Superior temporal gyrus (tissue), 1 donor: Measurements from ENCODE around the gene HSD3B7.

ENCODE experiments used
- DNase-seq: peaks from one replicate; pipeline ENCODE4 v3.0.0-alpha.2; 2016; ENCODE audit errors: extremely low spot score

Gene HSD3B7

GRCh38 chr16:30982548-30983288 lies 2.3 kb upstream of the HSD3B7 start:
- DNase-seq, result no peak

GRCh38 chr16:30983289-30983889 lies 1.6 kb upstream of the HSD3B7 start:
- no peak for DNase-seq

- DNase-seq, result no peak
These were observed 953 bp upstream of the HSD3B7 start for GRCh38 chr16:30983898-30984610.

GRCh38 chr16:30985401-30986128 lies 558 bp downstream of the HSD3B7 start:
- no peak for DNase-seq

- no peak for DNase-seq
These were observed 1.4 kb downstream of the HSD3B7 start for GRCh38 chr16:30986129-30986991.

- DNase-seq, result no peak
These were observed 2.7 kb downstream of the HSD3B7 start for GRCh38 chr16:30987581-30988190.

GRCh38 chr16:30989469-30990047 lies 4.6 kb downstream of the HSD3B7 start:
- no peak for DNase-seq

- no peak for DNase-seq
These were observed 5.1 kb downstream of the HSD3B7 start for GRCh38 chr16:30990105-30990504.

- no peak for DNase-seq
These were observed 6.0 kb downstream of the HSD3B7 start for GRCh38 chr16:30991052-30991451.

- DNase-seq, result no peak
These were observed 7.3 kb downstream of the HSD3B7 start for GRCh38 chr16:30992276-30992780.

GRCh38 chr16:30992931-30993816 lies 8.2 kb downstream of the HSD3B7 start:
- no peak for DNase-seq

- DNase-seq, result no peak
These were observed 10.9 kb downstream of the HSD3B7 start for GRCh38 chr16:30995927-30996323.

- DNase-seq, result no peak
These were observed 11.4 kb downstream of the HSD3B7 start for GRCh38 chr16:30996324-30996984.

- DNase-seq, result no peak
These were observed 12.1 kb downstream of the HSD3B7 start for GRCh38 chr16:30996985-30997724.

- no peak for DNase-seq
These were observed 13.0 kb downstream of the HSD3B7 start for GRCh38 chr16:30997725-30998711.

GRCh38 chr16:30998852-30999761 lies 14.1 kb downstream of the HSD3B7 start:
- DNase-seq, result peak; percentile 18
